ENCODE measurements around the gene COL1A2. TPM values are rescaled to one million over a fixed set of nuclear protein-coding genes. Genes with fewer than 3 reads are reported as not detected.

Gene COL1A2
- total and polyA plus RNA-seq, 8 donors, result 10.9 to 467 (median 17.7) TPM

DNA sequence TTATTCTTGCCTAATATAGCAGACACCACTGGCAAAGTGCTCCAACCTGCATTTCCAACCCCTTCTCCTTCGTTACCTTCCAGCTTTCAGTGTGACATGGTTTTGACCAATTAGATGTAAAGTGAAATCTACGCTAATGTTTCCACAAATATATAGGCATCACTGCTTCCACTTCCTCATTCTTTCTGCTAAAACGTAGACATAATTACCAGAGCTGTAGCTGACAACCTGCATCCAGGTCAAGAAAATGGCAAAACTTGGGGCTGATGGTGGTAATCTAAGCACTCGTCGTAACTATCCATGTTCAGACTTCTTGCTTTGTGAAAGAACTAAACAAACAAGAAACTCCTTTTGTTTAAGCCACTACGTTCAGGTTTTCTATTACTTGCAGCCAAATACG is 41.8 kb upstream of the COL1A2 start:
- Histone ChIP-seq H3K4me3 (no peak overlapping the region), H3K27ac (no peak overlapping the region), H3K9me3 (no peaks in the 10 kb centered on the region), H3K27me3 (no peaks in the 10 kb centered on the region), H3K4me1 (no peaks in the 10 kb centered on the region), H3K36me3 (no peaks in the 10 kb centered on the region)
- TF ChIP-seq CTCF (IDR thresholded peaks at IDR 0.05), result no peak
- intact Hi-C loops (cut with DNase I), result no loop called here
- WGBS, 2 donors, result 63 to 72% methylated on average over 7 of the region's 7 CpGs
- FAIRE-seq (no peak), DNase-seq (no peak), ATAC-seq (no peak)

DNA sequence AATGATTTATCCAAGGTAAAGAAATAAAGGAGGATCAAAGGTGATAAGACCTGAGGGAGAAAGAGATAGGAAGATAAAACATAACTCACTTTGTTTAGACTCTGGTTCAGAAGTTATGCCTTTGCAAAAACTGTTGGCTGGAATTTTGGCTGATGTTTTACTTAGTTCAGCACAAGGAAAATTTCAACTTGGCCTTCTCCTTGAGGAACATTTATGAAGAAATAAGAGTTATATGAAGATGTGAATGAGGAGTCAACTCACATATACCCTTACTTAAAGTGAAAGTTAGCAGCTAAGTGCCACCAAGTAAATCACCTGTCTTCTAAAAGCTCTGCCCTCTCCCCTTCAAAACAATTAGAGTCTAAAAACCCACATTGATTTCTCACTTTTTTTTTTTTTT is 39.7 kb upstream of the COL1A2 start:
- Histone ChIP-seq H3K9me3 (no peaks in the 10 kb centered on the region), H3K4me3 (no peak overlapping the region), H3K27me3 (no peaks in the 10 kb centered on the region), H3K36me3 (no peaks in the 10 kb centered on the region), H3K4me1 (no peaks in the 10 kb centered on the region), H3K27ac (no peak overlapping the region)
- FAIRE-seq (no peak), ATAC-seq (no peak), DNase-seq (no peak)
- no peak for TF ChIP-seq CTCF (IDR thresholded peaks at IDR 0.05)
- intact Hi-C loops (cut with DNase I), result no loop called here

- DNase-seq (no peak), FAIRE-seq (no peak), ATAC-seq (no peak)
- TF ChIP-seq CTCF (IDR thresholded peaks at IDR 0.05), result no peak
- Histone ChIP-seq H3K4me1 (no peaks in the 10 kb centered on the region), H3K4me3 (no peak overlapping the region), H3K36me3 (no peaks in the 10 kb centered on the region), H3K27me3 (no peaks in the 10 kb centered on the region), H3K27ac (no peak overlapping the region), H3K9me3 (no peaks in the 10 kb centered on the region)
- intact Hi-C loops (cut with DNase I), result no loop called here
- 73 to 80% methylated on average over 7 of the region's 7 CpGs for WGBS, 2 donors
Observed at GRCh38 chr7:94355454-94355853, 39.2 kb upstream of the COL1A2 start.

- ATAC-seq (no peak), DNase-seq (no peak), FAIRE-seq (no peak)
- Histone ChIP-seq H3K27me3 (no peaks in the 10 kb centered on the region), H3K27ac (no peak overlapping the region), H3K36me3 (no peaks in the 10 kb centered on the region), H3K4me1 (no peaks in the 10 kb centered on the region), H3K4me3 (no peak overlapping the region), H3K9me3 (no peaks in the 10 kb centered on the region)
- WGBS, 2 donors, result 78 to 94% methylated on average over 3 of the region's 3 CpGs
- intact Hi-C loops (cut with DNase I), result no loop called here
- TF ChIP-seq CTCF (IDR thresholded peaks at IDR 0.05), result no peak
Observed at GRCh38 chr7:94357076-94357475, 37.6 kb upstream of the COL1A2 start.

GRCh38 chr7:94360926-94361325 is 33.8 kb upstream of the COL1A2 start:
- H3K36me3 ChIP-seq, result no peaks in the 10 kb centered on the region
- no peak for FAIRE-seq
- intact Hi-C loops (cut with DNase I), result no loop called here
- H3K9me3 ChIP-seq, result no peaks in the 10 kb centered on the region
- ATAC-seq, result no peak
- DNase-seq, result no peak
- H3K4me1 ChIP-seq, result no peaks in the 10 kb centered on the region
- no peak overlapping the region for H3K27ac ChIP-seq
- H3K27me3 ChIP-seq, result no peaks in the 10 kb centered on the region
- TF ChIP-seq CTCF (IDR thresholded peaks at IDR 0.05), result no peak
- WGBS, 2 donors, result 58 to 67% methylated on average over 2 of the region's 2 CpGs
- H3K4me3 ChIP-seq, result no peak overlapping the region

All from pancreas (tissue), 10 donors.